ENCODE measurements around the gene SPSB2. TPM values are rescaled to one million over a fixed set of nuclear protein-coding genes. Genes with fewer than 3 reads are reported as not detected.

Gene SPSB2
- total RNA-seq, 4 donors from 2014 or later = 4.1 to 6.5 (median 5.7) TPM

GRCh38 chr12:6851153-6851920 is 21.8 kb downstream of the SPSB2 start, which contains the start of gene CDCA3:
Gene CDCA3, minus strand, starts transcription at chr12:6851286. Its CDS starts 334 bp downstream, at chr12:6850952.
- no peak for TF ChIP-seq CTCF (IDR thresholded peaks at IDR 0.05)
- peak; percentile 92 for DNase-seq (ENCODE audit: low spot score)
- ATAC-seq (ENCODE audit: low FRiP score) = peak; percentile 73

- no peak for TF ChIP-seq CTCF (IDR thresholded peaks at IDR 0.05)
- DNase-seq (ENCODE audit: low spot score) = no peak
- no peak for ATAC-seq (ENCODE audit: low FRiP score)
Observed at GRCh38 chr12:6850796-6851152, 22.3 kb downstream of the SPSB2 start.

- no peak for ATAC-seq (ENCODE audit: low FRiP score)
- DNase-seq (ENCODE audit: low spot score) = no peak
- no peak for TF ChIP-seq CTCF (IDR thresholded peaks at IDR 0.05)
Observed at GRCh38 chr12:6849976-6850560, 23.0 kb downstream of the SPSB2 start.

GRCh38 chr12:6849427-6849826 is 23.7 kb downstream of the SPSB2 start:
- TF ChIP-seq CTCF (IDR thresholded peaks at IDR 0.05) = no peak
- ATAC-seq (ENCODE audit: low FRiP score) (no peak), DNase-seq (ENCODE audit: low spot score) (no peak)

GRCh38 chr12:6847676-6848075 is 25.4 kb downstream of the SPSB2 start:
- ATAC-seq (ENCODE audit: low FRiP score) (no peak), DNase-seq (ENCODE audit: low spot score) (no peak)
- TF ChIP-seq CTCF (IDR thresholded peaks at IDR 0.05) = no peak

- no peak for TF ChIP-seq CTCF (IDR thresholded peaks at IDR 0.05)
- DNase-seq (ENCODE audit: low spot score) = no peak
- no peak for ATAC-seq (ENCODE audit: low FRiP score)
Observed at GRCh38 chr12:6846316-6846869, 26.7 kb downstream of the SPSB2 start.

Data from omental fat pad (tissue), 4 donors.